Measurements from ENCODE around the gene SMCO1.
"Not testable (repeated sequence)": the region's sequence is repeated elsewhere in the genome, so short reads cannot be mapped to it uniquely, and the experiment has no call there.

The SMCO1 gene

GRCh38 chr3:196514913-196515621, at the start of gene SMCO1:
SMCO1 (minus strand) TSS chr3:196515346; CDS start chr3:196515209, 137 bp downstream.
- no peak for ATAC-seq

- peak; percentile 10 to 27 for ATAC-seq
These were observed 48.6 kb upstream of the SMCO1 start for GRCh38 chr3:196563721-196564225.

- no peak for ATAC-seq
These were observed 44.7 kb upstream of the SMCO1 start for GRCh38 chr3:196559826-196560225.

- ATAC-seq: no peak
These were observed 43.3 kb upstream of the SMCO1 start for GRCh38 chr3:196558476-196558875.

GRCh38 chr3:196557236-196557635, 42.1 kb upstream of the SMCO1 start:
- ATAC-seq: no peak

- ATAC-seq: no peak
These were observed 40.1 kb upstream of the SMCO1 start for GRCh38 chr3:196555295-196555694.

GRCh38 chr3:196554205-196554604, 39.1 kb upstream of the SMCO1 start:
- no peak for ATAC-seq

DNA sequence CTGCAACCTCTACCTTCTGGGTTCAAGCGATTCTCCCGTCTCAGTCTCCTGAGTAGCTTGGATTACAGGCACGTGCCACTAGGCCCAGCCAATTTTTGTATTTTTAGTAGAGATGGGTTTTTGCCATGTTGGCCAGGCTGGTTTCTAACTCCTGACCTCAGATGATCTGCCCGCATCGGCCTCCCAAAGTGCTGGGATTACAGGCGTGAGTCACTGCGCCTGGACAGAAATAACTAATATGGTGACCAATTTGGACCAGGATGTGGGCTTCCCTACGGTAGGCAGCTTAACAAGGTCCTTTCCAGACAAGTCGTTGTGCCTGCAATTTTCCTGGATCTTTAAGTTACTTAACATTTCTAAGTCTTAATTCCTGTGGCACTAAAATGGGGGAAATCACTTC, 38.4 kb upstream of the SMCO1 start:
- no peak for ATAC-seq

DNA sequence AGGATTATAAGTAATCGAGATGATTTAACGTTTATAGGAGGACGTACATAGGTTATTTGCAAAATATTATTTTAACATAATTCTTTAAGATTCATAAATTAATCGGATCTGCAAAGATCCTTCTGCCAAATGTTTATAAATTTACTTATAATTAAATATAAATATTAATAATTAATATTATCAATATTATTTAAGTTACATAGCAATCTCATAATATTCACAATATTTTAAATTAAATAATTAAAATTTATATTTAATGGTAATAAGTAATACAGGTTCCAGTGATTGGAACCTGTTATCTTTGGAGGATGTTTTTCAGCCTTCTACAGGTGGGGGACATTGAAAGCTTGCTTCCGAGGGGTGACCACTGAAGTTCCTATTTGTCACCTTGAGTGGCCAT, 37.1 kb upstream of the SMCO1 start:
- no peak for ATAC-seq

GRCh38 chr3:196550172-196550571, 35.0 kb upstream of the SMCO1 start:
- not testable (repeated sequence) for ATAC-seq

- not testable (repeated sequence) for ATAC-seq
These were observed 34.2 kb upstream of the SMCO1 start for GRCh38 chr3:196549312-196549711.

DNA sequence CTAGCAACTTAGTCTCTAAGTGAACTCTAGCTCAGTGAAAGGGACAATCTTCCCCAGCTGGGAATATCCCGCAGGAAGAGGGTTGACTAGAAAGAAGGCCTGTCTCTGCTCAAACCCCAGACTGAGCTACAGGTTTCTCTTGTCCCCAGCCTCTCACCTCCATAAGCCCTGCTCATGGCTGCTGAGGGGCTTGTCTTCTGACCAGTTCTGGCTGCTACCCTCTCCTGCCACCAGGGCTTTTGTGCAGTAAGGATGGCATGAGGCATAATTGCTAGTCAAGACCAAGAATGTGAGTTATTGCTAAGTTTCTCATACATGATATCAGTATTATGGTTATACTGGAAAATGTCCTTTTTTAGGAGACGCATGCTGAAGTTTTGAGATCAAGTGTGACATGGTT, 31.9 kb upstream of the SMCO1 start:
- no peak for ATAC-seq

GRCh38 chr3:196546537-196546936, 31.4 kb upstream of the SMCO1 start:
- ATAC-seq: no peak

DNA sequence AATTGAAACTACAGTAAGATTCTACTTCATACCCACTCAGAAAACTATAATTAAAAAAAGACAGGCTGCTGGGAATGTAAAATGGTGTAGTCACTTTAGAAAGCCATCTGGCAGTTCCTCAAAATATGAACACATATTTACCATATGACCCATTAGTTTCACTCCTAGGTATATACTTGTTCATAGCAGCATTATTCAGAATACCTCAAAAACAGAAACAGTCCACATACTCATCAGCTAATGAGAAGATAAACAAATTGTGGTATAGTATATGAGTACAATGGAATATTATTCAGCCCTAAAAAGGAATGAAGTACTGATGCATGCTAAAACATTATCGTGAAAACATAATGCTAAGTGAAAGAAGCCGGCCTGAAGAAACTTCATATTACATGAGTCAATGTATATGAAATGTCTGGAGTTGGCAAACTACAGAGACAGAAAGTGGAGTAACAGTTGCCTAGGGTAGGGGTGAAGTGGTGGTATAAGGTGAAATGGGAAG, 29.4 kb upstream of the SMCO1 start:
- ATAC-seq: peak in 1 of 2 donors; percentile 60

DNA sequence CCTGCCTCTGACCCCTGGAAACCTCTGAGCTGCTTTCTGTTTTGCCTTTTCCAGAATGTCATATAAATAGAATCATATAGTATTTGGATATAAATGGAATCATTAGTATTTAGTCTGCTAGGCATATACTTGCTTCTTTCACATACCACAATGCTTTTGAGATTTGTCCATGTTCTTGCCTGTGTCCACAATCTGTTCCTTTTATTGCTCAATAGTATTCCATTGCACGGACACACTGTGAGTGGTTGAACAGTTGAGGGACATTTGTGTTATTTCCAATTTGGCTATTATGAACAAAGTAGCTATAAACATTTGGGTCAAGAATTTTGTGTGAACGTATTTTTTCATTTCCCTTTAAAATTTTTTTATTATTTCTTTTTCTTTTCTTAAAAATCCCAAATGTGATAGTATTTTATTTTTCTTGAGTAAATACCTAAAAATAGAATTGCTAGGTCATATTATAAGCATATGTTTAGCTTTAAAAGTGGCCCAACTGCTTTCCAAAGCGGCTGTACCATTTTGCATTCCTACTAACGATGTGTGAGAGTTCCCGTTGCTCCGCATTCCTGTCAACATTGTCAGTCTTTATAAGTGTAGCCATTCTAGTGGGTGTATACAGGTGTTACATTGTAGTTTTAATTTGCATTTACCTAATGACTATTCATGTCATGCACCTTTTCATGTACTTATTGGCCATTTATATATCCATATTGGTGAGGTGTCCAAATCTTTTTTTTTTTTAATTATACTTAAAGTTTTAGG, 26.7 kb upstream of the SMCO1 start:
- no peak for ATAC-seq

- no peak for ATAC-seq
These were observed 22.3 kb upstream of the SMCO1 start for GRCh38 chr3:196537319-196537984.

DNA sequence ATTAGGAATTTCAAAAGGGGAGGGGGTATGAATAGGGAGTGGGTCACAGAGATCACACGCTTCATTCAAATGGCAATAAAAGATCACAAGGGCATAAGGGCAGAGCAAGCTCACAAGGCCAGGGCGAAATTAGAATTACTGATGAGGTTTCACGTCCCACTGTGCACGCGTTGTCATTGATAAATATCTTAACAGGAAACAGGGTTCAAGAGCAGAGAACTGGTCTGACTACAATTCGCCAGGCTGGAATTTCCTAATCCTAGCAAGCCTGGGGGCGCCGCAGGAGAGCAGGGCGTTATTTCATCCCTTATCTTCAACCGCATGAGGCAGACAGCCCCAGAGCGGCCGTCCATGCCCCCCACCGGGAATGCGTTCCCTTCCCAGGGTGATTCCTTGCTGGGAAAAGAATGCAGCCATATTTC, 18.1 kb upstream of the SMCO1 start:
- ATAC-seq: no peak

DNA sequence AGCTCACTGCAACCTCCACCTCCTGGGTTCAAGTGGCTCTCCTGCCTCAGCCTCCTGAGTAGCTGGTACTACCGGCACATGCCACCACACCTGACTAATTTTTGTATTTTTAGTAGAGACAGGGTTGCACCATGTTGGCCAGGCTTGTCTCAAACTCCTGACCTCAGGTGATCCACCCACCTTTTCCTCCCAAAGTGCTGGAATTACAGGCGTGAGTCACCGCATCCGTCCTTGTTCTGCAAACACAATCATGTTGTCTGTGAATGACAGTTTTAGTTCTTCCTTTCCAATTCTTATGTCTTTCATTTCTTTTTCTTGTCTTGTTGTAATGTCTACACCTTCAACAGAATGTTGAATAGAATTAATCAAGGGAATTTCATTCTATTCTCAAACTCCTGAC, 16.3 kb upstream of the SMCO1 start:
- no peak for ATAC-seq

DNA sequence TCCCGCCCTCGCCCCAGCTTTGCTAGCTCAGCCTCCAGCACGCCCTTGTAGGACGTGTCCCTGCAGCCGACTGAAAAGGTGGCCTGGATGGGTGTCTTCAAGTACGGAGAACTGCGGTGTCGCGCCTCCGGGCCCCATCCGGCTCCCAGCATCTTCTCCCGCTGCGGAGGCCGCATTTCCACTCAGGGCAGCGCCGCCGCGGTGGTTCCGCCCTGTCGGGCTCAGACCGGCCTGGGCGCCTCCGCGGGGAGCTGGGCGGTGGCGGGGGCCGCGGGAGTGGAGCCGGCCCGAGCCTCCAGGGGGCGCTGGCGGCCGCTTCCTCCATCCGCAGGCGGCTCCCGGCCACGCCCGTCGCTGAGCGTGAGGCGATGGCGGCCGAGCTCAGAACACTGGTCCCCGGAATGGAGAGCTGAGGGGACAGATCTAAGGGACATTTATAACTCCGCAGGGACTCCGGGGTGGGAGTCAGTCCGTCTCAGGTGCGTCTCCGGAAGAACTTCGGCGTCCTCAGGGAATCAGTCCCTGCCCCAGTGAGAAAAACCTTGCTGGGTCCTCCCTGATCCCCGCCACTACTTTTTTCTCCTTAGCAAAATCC, 13.6 kb upstream of the SMCO1 start:
- ATAC-seq: peak; percentile 98

DNA sequence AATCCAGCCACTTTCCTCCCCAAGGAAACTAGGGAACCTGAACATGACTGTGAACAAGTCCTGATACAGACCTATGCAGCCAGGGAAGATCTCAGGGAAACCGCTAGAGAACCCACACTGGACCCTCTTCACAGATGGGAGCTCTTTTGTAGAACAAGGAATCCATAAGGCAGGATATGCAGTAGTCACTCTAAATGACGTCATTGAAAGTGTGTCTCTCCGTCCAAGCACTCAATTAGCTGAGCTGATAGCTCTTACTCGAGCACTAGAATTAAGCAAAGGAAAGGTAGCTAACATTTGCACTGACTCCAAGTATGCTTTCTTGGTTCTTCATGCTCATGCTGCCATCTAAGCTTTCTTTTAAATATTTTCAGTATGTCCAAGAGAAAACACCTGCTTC, 10.0 kb upstream of the SMCO1 start:
- no peak for ATAC-seq

DNA sequence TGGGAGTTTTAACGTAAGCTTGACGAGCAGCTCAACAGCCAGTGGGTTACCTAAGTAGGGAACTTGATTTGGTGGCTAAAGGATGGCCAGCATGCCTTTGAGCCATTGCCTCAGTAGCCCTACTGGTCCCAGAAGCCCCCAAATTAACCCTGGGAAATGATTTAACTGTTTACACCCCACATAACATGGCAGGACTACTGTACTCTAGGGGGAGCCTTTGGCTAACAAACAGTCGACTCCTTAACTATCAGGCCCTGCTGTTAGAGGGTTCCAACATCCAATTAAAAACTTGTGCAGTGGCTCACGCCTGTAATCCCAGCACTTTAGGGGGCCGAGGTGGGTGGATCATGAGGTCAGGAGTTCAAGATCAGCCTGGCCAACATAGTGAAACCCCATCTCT, 9.4 kb upstream of the SMCO1 start:
- no peak for ATAC-seq

DNA sequence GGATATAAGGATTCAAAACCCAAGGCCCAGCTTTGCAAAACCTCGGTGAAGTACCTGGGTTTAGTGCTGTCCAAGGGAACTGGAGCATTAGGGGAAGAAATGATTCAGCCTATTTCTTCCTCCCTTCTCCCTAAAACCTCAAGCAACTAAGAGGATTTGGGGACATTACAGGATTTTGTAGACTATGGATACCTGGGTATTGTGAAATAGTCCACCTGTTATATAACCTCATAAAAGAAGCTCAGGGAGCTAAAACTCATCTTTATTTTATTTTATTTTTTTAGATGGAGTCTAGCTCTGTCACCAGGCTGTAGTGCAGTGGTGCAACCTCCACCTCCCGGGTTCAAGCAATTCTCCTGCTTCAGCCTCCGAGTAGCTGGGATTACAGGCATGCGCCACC, 8.7 kb upstream of the SMCO1 start:
- no peak for ATAC-seq

GRCh38 chr3:196521291-196521690, 6.1 kb upstream of the SMCO1 start:
- ATAC-seq: not testable (repeated sequence)

Measured in activated CD4-positive, CD25-positive, alpha-beta regulatory T cell treated with anti-CD3 and anti-CD28 coated beads, Interleukin-2, amount 50 U/mL, for 24 hours (primary cell).